Tibial nerve (tissue), 4 donors: ENCODE data around the gene GSTK1. TPM values are rescaled to one million over a fixed set of nuclear protein-coding genes. Genes with fewer than 3 reads are reported as not detected.

Experiments used
- DNase-seq, 2 donors: peaks; one replicate each; pipeline ENCODE4 v3.0.0-alpha.2; 2019; ENCODE audit warnings: low spot score in 2 of 2
- H3K27ac ChIP-seq, 4 donors: fragments of 200-600 bp; sonication (generic) in 3 of 4; one replicate each; pipeline ENCODE4 v1.5.1; 2017 to 2019; ENCODE audit warnings: mild to moderate bottlenecking in 1 of 4
- H3K27me3 ChIP-seq, 2 donors: fragments of 200-600 bp; sonication (generic) in 1 of 2; one replicate each; pipeline versions ENCODE4 v1.5.1 to v1.6.0; 2017 to 2019
- H3K36me3 ChIP-seq, 3 donors: fragments of 200-600 bp; sonication (generic); one replicate each; pipeline ENCODE4 v1.5.1; 2018 to 2019
- H3K4me1 ChIP-seq, 4 donors: fragments of 200-600 bp; sonication (generic) in 3 of 4; one replicate each; pipeline ENCODE4 v1.5.1; 2017 to 2019
- H3K4me3 ChIP-seq, 4 donors: fragments of 200-600 bp; sonication (generic) in 3 of 4; one replicate each; pipeline ENCODE4 v1.5.1; 2017 to 2019; ENCODE audit warnings: mild to moderate bottlenecking in 1 of 4, moderate library complexity in 1 of 4
- H3K9me3 ChIP-seq, 4 donors: fragments of 200-600 bp; sonication (generic) in 3 of 4; one replicate each; pipeline ENCODE4 v1.5.1; 2017 to 2019
- CTCF ChIP-seq, 5 experiments: fragments of 200-600 bp in 3 of 5; fragments of 450-650 bp in 2 of 5; sonication (generic) in 3 of 5; IDR thresholded peaks; one replicate each; pipeline ENCODE4 v1.5.1; 2016 to 2019; ENCODE audit warnings: antibody characterized with exemption in 5 of 5, mild to moderate bottlenecking in 3 of 5, moderate library complexity in 2 of 5
- EP300 ChIP-seq, 2 donors: sonication (generic); formaldehyde crosslinking; IDR thresholded peaks; one replicate each; pipeline ENCODE4 v1.6.1; 2017; ENCODE audit warnings: antibody characterized with exemption in 2 of 2, mild to moderate bottlenecking in 1 of 2
- POLR2A ChIP-seq, 2 donors: fragments of 450-650 bp; IDR thresholded peaks; one replicate each; pipeline ENCODE4 v1.6.1; 2017; ENCODE audit warnings: antibody characterized with exemption in 2 of 2, mild to moderate bottlenecking in 2 of 2, moderate library complexity in 2 of 2
- WGBS, 2 donors: methylation state at CpG; one replicate each; pipeline ENCODE4 v1.1.5; 2018; 5-methylcytosine and 5-hydroxymethylcytosine counted together
- total RNA-seq, 4 donors: library from RNA; depleted of rRNA; stranded (reverse); fragments of >200 nt; gene quantifications; one replicate each; pipeline ENCODE4 v1.1.0, GENCODE V29; 2016

The GSTK1 gene
- total RNA-seq, 4 donors from 2014 or later = 149 to 202 (median 161) TPM

- Histone ChIP-seq H3K27me3 (no peaks in the 10 kb centered on the region), H3K4me1 (no peaks in the 10 kb centered on the region), H3K36me3 (no peaks in the 10 kb centered on the region), H3K9me3 (no peaks in the 10 kb centered on the region), H3K4me3 (no peak overlapping the region), H3K27ac (no peak overlapping the region)
- DNase-seq = no peak
- WGBS, 2 donors = 80 to 88% methylated on average over 2 of the region's 2 CpGs
- no peak for TF ChIP-seq POLR2A (IDR thresholded peaks at IDR 0.05)
These were observed 11.2 kb upstream of the GSTK1 start for GRCh38 chr7:143252006-143252405.

GRCh38 chr7:143255564-143255963 lies 7.7 kb upstream of the GSTK1 start:
- Histone ChIP-seq H3K4me1 (no peaks in the 10 kb centered on the region), H3K9me3 (no peaks in the 10 kb centered on the region), H3K27ac (no peak overlapping the region), H3K27me3 (no peaks in the 10 kb centered on the region), H3K4me3 (no peak overlapping the region), H3K36me3 (no peaks in the 10 kb centered on the region)
- 76 to 80% methylated on average over 3 of the region's 3 CpGs for WGBS, 2 donors
- no peak for DNase-seq
- TF ChIP-seq CTCF (IDR thresholded peaks at IDR 0.05) (no peak), POLR2A (IDR thresholded peaks at IDR 0.05) (no peak), EP300 (IDR thresholded peaks at IDR 0.05) (no peak)

- TF ChIP-seq POLR2A (IDR thresholded peaks at IDR 0.05) = no peak
- no peak overlapping the region for H3K4me3 ChIP-seq
These were observed 6.9 kb upstream of the GSTK1 start for GRCh38 chr7:143256325-143256724.

GRCh38 chr7:143256932-143257331 lies 6.3 kb upstream of the GSTK1 start:
- Histone ChIP-seq H3K9me3 (no peaks in the 10 kb centered on the region), H3K36me3 (no peaks in the 10 kb centered on the region), H3K27me3 (no peaks in the 10 kb centered on the region), H3K27ac (no peak overlapping the region), H3K4me1 (no peaks in the 10 kb centered on the region), H3K4me3 (no peak overlapping the region)
- 87 to 92% methylated on average over 4 of the region's 4 CpGs for WGBS, 2 donors
- no peak for DNase-seq
- no peak for TF ChIP-seq EP300 (IDR thresholded peaks at IDR 0.05)
- no peak for TF ChIP-seq CTCF (IDR thresholded peaks at IDR 0.05)
- no peak for TF ChIP-seq POLR2A (IDR thresholded peaks at IDR 0.05)

More at GRCh38 chr7:143256325-143256724, 6.9 kb upstream of the GSTK1 start:
- Histone ChIP-seq H3K9me3 (no peaks in the 10 kb centered on the region), H3K36me3 (no peaks in the 10 kb centered on the region), H3K4me1 (no peaks in the 10 kb centered on the region), H3K27me3 (no peaks in the 10 kb centered on the region), H3K27ac (no peak overlapping the region)
- 76 to 84% methylated on average over 3 of the region's 3 CpGs for WGBS, 2 donors
- no peak for DNase-seq

- WGBS, 2 donors = 65% methylated on average over 5 of the region's 5 CpGs
- no peak for TF ChIP-seq POLR2A (IDR thresholded peaks at IDR 0.05)
- TF ChIP-seq CTCF (IDR thresholded peaks at IDR 0.05) = no peak
- no peak for TF ChIP-seq EP300 (IDR thresholded peaks at IDR 0.05)
These were observed 5.7 kb upstream of the GSTK1 start for GRCh38 chr7:143257501-143257900.

GRCh38 chr7:143258831-143259230 lies 4.4 kb upstream of the GSTK1 start:
- Histone ChIP-seq H3K4me1 (peaks cover 0 to 6% (median 3%) of the 10 kb centered on the region in 4 donors), H3K27ac (peak overlapping the region in 1 of 4 donors; percentile 33), H3K36me3 (no peaks in the 10 kb centered on the region), H3K9me3 (no peaks in the 10 kb centered on the region), H3K27me3 (no peaks in the 10 kb centered on the region), H3K4me3 (no peak overlapping the region)
- no peak for DNase-seq
- TF ChIP-seq POLR2A (IDR thresholded peaks at IDR 0.05) = no peak
- TF ChIP-seq EP300 (IDR thresholded peaks at IDR 0.05) = no peak
- TF ChIP-seq CTCF (IDR thresholded peaks at IDR 0.05) = no peak
- WGBS, 2 donors = 50 to 64% methylated on average over 2 of the region's 2 CpGs

More at GRCh38 chr7:143257501-143257900, 5.7 kb upstream of the GSTK1 start:
- no peak for DNase-seq
- Histone ChIP-seq H3K4me3 (no peak overlapping the region), H3K36me3 (no peaks in the 10 kb centered on the region), H3K27ac (no peak overlapping the region), H3K4me1 (peaks cover 0 to under 1% (median under 1%) of the 10 kb centered on the region in 4 donors), H3K9me3 (no peaks in the 10 kb centered on the region), H3K27me3 (no peaks in the 10 kb centered on the region)
